Adrenal gland (tissue), 12 donors: ENCODE results near the gene OR2W3. TPM values are rescaled to one million over a fixed set of nuclear protein-coding genes. Genes with fewer than 3 reads are reported as not detected.

Experiments used
- DNase-seq, 7 donors: peaks; one replicate each; pipeline ENCODE4 v3.0.0-alpha.2; 2019 to 2020
- H3K27ac ChIP-seq, 5 donors: fragments of 200-600 bp; sonication (generic) in 4 of 5; 1 replicate in 3 of 5; 2 replicates in 2 of 5; pipeline versions ENCODE4 v1.5.1 to v1.8.0; 2016 to 2020; ENCODE audit warnings: mild to moderate bottlenecking in 1 of 5
- H3K27me3 ChIP-seq: fragments of 200-600 bp; 2 replicates; pipeline ENCODE4 v1.8.0; 2021
- H3K36me3 ChIP-seq, 2 donors: fragments of 200-600 bp; replicated peaks in 1 of 2; 1 replicate in 1 of 2; 2 replicates in 1 of 2; pipeline versions ENCODE4 v1.5.1 to v1.8.0; 2018 to 2022
- H3K4me1 ChIP-seq, 2 donors: fragments of 200-600 bp; replicated peaks in 1 of 2; 1 replicate in 1 of 2; 2 replicates in 1 of 2; pipeline versions ENCODE4 v1.5.1 to v1.8.0; 2018 to 2021
- H3K4me3 ChIP-seq, 4 donors: fragments of 200-600 bp; sonication (generic) in 3 of 4; one replicate each; pipeline ENCODE4 v1.5.1; 2016 to 2018
- H3K9me3 ChIP-seq, 3 donors: fragments of 200-600 bp; sonication (generic) in 1 of 3; replicated peaks in 1 of 3; 1 replicate in 2 of 3; 2 replicates in 1 of 3; pipeline versions ENCODE4 v1.5.1 to v1.8.0; 2016 to 2021
- CTCF ChIP-seq, 6 experiments: fragments of 450-650 bp in 4 of 6; fragments of 200-600 bp in 2 of 6; sonication (generic) in 1 of 6; IDR thresholded peaks; 1 replicate in 5 of 6; 2 replicates in 1 of 6; pipeline versions ENCODE4 v1.5.1 to v1.8.0; 2016 to 2021; ENCODE audit warnings: antibody characterized with exemption in 6 of 6, mild to moderate bottlenecking in 2 of 6, moderate library complexity in 1 of 6
- POLR2A ChIP-seq, 2 donors: fragments of 450-650 bp; IDR thresholded peaks; one replicate each; pipeline ENCODE4 v1.6.1; 2017; ENCODE audit warnings: antibody characterized with exemption in 2 of 2, mild to moderate bottlenecking in 2 of 2, moderate library complexity in 1 of 2
- WGBS, 4 donors: extraction: QIAGEN DNeasy Blood & Tissue Kit in 2 of 4; methylation state at CpG; one replicate each; pipeline versions ENCODE4 v1.1.5 to v1.1.7; 2013 to 2017; 5-methylcytosine and 5-hydroxymethylcytosine counted together
- intact Hi-C, 2 donors: fragments of 100-400 bp; cut with DNase I; formaldehyde crosslinking; loops; one replicate each; pipeline versions ENCODE4 v1.14.1 to v1.15.0; 2022 to 2023
- polyA plus RNA-seq, 3 donors: library from polyadenylated mRNA; stranded (reverse); fragments of 200-250 nt in 2 of 3; fragments of 350-450 nt in 1 of 3; fragmentation: Illumina TruSeq in 1 of 3; extraction: RNeasy Lipid Tissue Mini Kit (QIAGEN cat#74804) in 1 of 3; gene quantifications; one replicate each; pipeline ENCODE4 v1.2.3, GENCODE V29; 2013 to 2014
- total RNA-seq, 9 donors: library from RNA; depleted of rRNA in 4 of 9; stranded (reverse); fragments of >200 nt in 4 of 9; fragments of 120-200 nt in 1 of 9; fragmentation: NEBNext Ultra II Directional in 1 of 9; extraction: Animal tissue kit (Norgen Biotek cat#: 25700) in 1 of 9; gene quantifications; one replicate each; pipeline versions ENCODE4 v1.1.0 to v1.2.4, GENCODE V29; 2013 to 2023
- donor health status: healthy with polysubstance abuse.
- donor health status: Bipolar disorder and iron deficiency.
- donor health status: DM: yes; HTN: yes; CAD: no.
- donor health status: DM: no; HTN: no; CAD: no.
- donor health status: DM: no; HTN: no; CAD: no.
- donor health status: DM: yes; HTN: yes; CAD: no.

OR2W3 gene
- total and polyA plus RNA-seq, 12 donors: 0.20 to 2.5 (median 1.1) TPM; not detected in 8

GRCh38 chr1:247919952-247920351 is 24.6 kb downstream of the OR2W3 start, which contains the start of gene OR2T8:
Gene OR2T8 (plus strand): TSS chr1:247920252. CDS start chr1:247921018, 766 bp downstream.
- intact Hi-C loops: no loop called here
- Histone ChIP-seq H3K4me3 (no peak within 1 kb of the TSS), H3K36me3 (no peaks in the 10 kb centered on the region), H3K27ac (no peak within 1 kb of the TSS), H3K4me1 (no peaks in the 10 kb centered on the region), H3K9me3 (no peaks in the 10 kb centered on the region), H3K27me3 (no peaks in the 10 kb centered on the region)
- 37 to 78% (median 71%) methylated on average over 2 of the region's 2 CpGs for WGBS, 4 donors
- DNase-seq: no peak
- no peak for TF ChIP-seq POLR2A (IDR thresholded peaks at IDR 0.05)
- TF ChIP-seq CTCF (IDR thresholded peaks at IDR 0.05): no peak

GRCh38 chr1:247923941-247924340 is 28.6 kb downstream of the OR2W3 start:
- DNase-seq: no peak
- H3K27me3 ChIP-seq: no peaks in the 10 kb centered on the region
- 71 to 77% (median 75%) methylated on average over 3 of the region's 3 CpGs for WGBS, 4 donors
- no peak overlapping the region for H3K27ac ChIP-seq
- intact Hi-C loops: no loop called here
- no peak overlapping the region for H3K4me3 ChIP-seq
- TF ChIP-seq POLR2A (IDR thresholded peaks at IDR 0.05): no peak
- TF ChIP-seq CTCF (IDR thresholded peaks at IDR 0.05): no peak
- H3K4me1 ChIP-seq: no peaks in the 10 kb centered on the region
- H3K36me3 ChIP-seq: no peaks in the 10 kb centered on the region
- no peaks in the 10 kb centered on the region for H3K9me3 ChIP-seq

- intact Hi-C loops: no loop called here
- no peak for DNase-seq
- Histone ChIP-seq H3K27ac (no peak within 1 kb of the TSS), H3K9me3 (no peaks in the 10 kb centered on the region), H3K36me3 (no peaks in the 10 kb centered on the region), H3K27me3 (no peaks in the 10 kb centered on the region), H3K4me3 (no peak within 1 kb of the TSS), H3K4me1 (no peaks in the 10 kb centered on the region)
- no peak for TF ChIP-seq CTCF (IDR thresholded peaks at IDR 0.05)
- TF ChIP-seq POLR2A (IDR thresholded peaks at IDR 0.05): no peak
- WGBS, 4 donors: 53 to 56% (median 55%) methylated on average over 9 of the region's 9 CpGs
These were observed 29.5 kb downstream of the OR2W3 start, which contains the start of gene OR2AJ1 for GRCh38 chr1:247924868-247925267. Gene OR2AJ1 (plus strand): TSS chr1:247924889. CDS start chr1:247933769, 8,880 bp downstream.

- Histone ChIP-seq H3K4me3 (no peak overlapping the region), H3K9me3 (no peaks in the 10 kb centered on the region), H3K27ac (no peak overlapping the region), H3K36me3 (no peaks in the 10 kb centered on the region), H3K4me1 (no peaks in the 10 kb centered on the region), H3K27me3 (no peaks in the 10 kb centered on the region)
- intact Hi-C loops: no loop called here
- WGBS, 4 donors: 87 to 95% (median 91%) methylated on average over 8 of the region's 8 CpGs
- TF ChIP-seq POLR2A (IDR thresholded peaks at IDR 0.05): no peak
- TF ChIP-seq CTCF (IDR thresholded peaks at IDR 0.05): no peak
- DNase-seq: no peak
These were observed 38.6 kb downstream of the OR2W3 start for GRCh38 chr1:247933989-247934388.
